GM12892 (cell line): ENCODE data around the gene RFTN1.

Source experiments
- POLR2A ChIP-seq: IDR thresholded peaks from 2 replicates; pipeline ENCODE4 v1.6.1; 2011; ENCODE audit warnings: low read depth, low read length, control low read depth
- POLR2AphosphoS5 ChIP-seq: IDR thresholded peaks from 2 replicates; pipeline ENCODE4 v1.6.1; 2011; ENCODE audit warnings: low read depth, low read length, control low read depth

DNA sequence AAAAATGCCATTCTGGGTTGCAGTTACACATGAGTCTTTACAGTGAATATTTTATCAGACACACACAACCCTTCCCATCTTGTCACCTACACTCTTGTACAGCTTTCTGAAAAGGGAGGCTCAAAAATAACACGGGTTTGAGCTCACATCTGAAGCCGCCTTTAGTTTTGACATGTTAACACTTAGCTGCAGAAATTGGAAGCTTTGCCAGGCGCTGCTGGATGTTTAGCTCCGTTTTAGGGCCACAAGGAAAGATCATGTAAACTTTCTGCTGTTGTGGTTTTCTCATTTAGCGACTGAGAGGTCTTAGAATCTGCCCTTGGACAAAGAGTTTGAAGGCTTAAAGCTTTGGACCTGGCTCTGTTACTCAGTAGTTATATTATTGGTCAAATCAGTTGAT, 128.3 kb downstream of the RFTN1 start:
- TF ChIP-seq POLR2AphosphoS5: no peak
- 0 out of 2 replicates have a peak, but pooled peaks have one; percentile 6 for TF ChIP-seq POLR2A
